ENCODE measurements around the gene C1GALT1C1. TPM values are rescaled to one million over a fixed set of nuclear protein-coding genes. Genes with fewer than 3 reads are reported as not detected.

C1GALT1C1 gene
- total and polyA plus RNA-seq, 2 experiments from 2014 or later, result 16.3 to 18.8 TPM

DNA sequence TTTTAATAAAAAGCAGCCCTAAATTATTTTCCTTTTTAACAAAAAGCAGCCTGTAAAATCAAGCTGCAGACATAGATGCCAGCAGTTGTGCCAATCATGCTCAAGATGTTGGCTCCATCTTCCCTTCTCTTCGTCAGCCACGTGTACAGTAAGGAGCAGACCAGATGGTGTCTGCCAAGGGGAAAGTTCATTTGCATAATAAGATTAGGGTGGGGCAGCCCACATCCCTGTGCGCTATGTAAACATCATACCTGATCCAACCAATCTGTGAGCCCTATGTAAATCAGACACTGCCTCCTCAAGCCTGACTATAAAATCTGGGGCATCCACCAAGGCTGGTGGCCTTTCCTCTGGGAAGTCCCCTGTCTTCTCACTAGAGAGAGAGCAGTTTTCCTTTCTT, 23.1 kb upstream of the C1GALT1C1 start:
- no peaks in the 10 kb centered on the region for H3K36me3 Mint-ChIP-seq (ENCODE audit: low read depth)
- H3K27ac Mint-ChIP-seq, result no peak overlapping the region
- no peaks in the 10 kb centered on the region for H3K4me1 Mint-ChIP-seq

More for the DNA sequence above, 23.1 kb upstream of the C1GALT1C1 start:
- no peak for TF ChIP-seq EZH2phosphoT487 (IDR thresholded peaks at IDR 0.05; ENCODE audit: unreplicated experiment)
- no peak for TF ChIP-seq EZH2 (IDR thresholded peaks at IDR 0.05; ENCODE audit: low read depth, unreplicated experiment)
- TF ChIP-seq CREB1 (CRISPR knock-in tag; IDR thresholded peaks at IDR 0.05; ENCODE audit: low read depth), result no peak
- no peak for TF ChIP-seq CTCF (conservative IDR thresholded peaks at IDR 0.05; ENCODE audit: low read depth in 2 of 2)
- no peak for TF ChIP-seq ZNF114 (CRISPR knock-in tag; IDR thresholded peaks at IDR 0.05)
- TF ChIP-seq, protein P1, sequence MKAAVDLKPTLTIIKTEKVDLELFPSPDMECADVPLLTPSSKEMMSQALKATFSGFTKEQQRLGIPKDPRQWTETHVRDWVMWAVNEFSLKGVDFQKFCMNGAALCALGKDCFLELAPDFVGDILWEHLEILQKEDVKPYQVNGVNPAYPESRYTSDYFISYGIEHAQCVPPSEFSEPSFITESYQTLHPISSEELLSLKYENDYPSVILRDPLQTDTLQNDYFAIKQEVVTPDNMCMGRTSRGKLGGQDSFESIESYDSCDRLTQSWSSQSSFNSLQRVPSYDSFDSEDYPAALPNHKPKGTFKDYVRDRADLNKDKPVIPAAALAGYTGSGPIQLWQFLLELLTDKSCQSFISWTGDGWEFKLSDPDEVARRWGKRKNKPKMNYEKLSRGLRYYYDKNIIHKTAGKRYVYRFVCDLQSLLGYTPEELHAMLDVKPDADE (IDR thresholded peaks at IDR 0.05), result no peak
- TF ChIP-seq POLR2AphosphoS5 (IDR thresholded peaks at IDR 0.05; ENCODE audit: low read depth), result no peak
- no peak for TF ChIP-seq ZNF462 (CRISPR knock-in tag; IDR thresholded peaks at IDR 0.05)
- TF ChIP-seq ZNF331 (CRISPR knock-in tag; IDR thresholded peaks at IDR 0.05; ENCODE audit: low read depth), result no peak
- Histone ChIP-seq H3K79me2 (replicated peaks; ENCODE audit: insufficient read depth) (no peaks in the 10 kb centered on the region), H4K20me1 (replicated peaks; ENCODE audit: insufficient read depth) (no peaks in the 10 kb centered on the region), H3K36me3 (ENCODE audit: insufficient read depth) (no peaks in the 10 kb centered on the region), H3K4me2 (no peak overlapping the region), H3K4me3 (no peak overlapping the region), H2AFZ (no peak overlapping the region), H3K27ac (ENCODE audit: low read depth) (no peak overlapping the region), H3K4me1 (ENCODE audit: insufficient read depth) (no peaks in the 10 kb centered on the region), H3K9me2 (ENCODE audit: insufficient read depth) (no peaks in the 10 kb centered on the region), H3F3A (replicated peaks; ENCODE audit: low read depth) (no peaks in the 10 kb centered on the region), H3K27me3 (ENCODE audit: insufficient read depth) (no peaks in the 10 kb centered on the region)
- Mint-ChIP-seq H3K9me3 (no peaks in the 10 kb centered on the region; the same call in 2 of the 3 replicates), H3K4me3 (no peak overlapping the region), H3K27me3 (ENCODE audit: insufficient read depth, low read depth, poor library complexity) (no peaks in the 10 kb centered on the region)
- DNase-seq (ENCODE audit: low spot score) (no peak), ATAC-seq (no peak)

Measured in GM23338 (cell line).